K562 (cell line): Measurements from ENCODE around the gene FILIP1L. TPM values are rescaled to one million over a fixed set of nuclear protein-coding genes. Genes with fewer than 3 reads are reported as not detected.

ENCODE experiments used
- ATAC-seq: fragments of 200-7000 bp; cut with Tn5 transposase; 3 replicates; pipeline ENCODE4 v1.9.1; 2020; ENCODE audit warnings: moderate library complexity
- BruUV-seq: library from RNA; stranded (reverse); fragments of 400-500 nt; replicated peaks from 2 replicates; lab custom pipeline; 2021; lab: Mats Ljungman, UMichigan
- CTCF ChIA-PET: fragments of 300-600 bp; formaldehyde crosslinking; extraction: SDS; loops from one replicate; lab custom pipeline; 2021; ENCODE audit warnings: low intra/inter-chr PET ratio; lab: Yijun Ruan, JAX
- POLR2A ChIA-PET: fragments of 300-600, 350-650 bp; sonication (Branson Sonifier 250); formaldehyde crosslinking; extraction: SDS; loops from one replicate; lab custom pipeline; 2021; ENCODE audit warnings: antibody characterized with exemption, inconsistent platforms; lab: Yijun Ruan, JAX
- DNase-seq, 4 experiments: peaks; one replicate each; pipeline versions ENCODE4 v3.0.0 to v3.0.0-alpha.2; 2011 to 2018; ENCODE audit warnings: low spot score in 3 of 4, mixed read lengths in 3 of 4; ENCODE audit errors: extremely low read depth in 1 of 4
- FAIRE-seq: peaks from 2 replicates; lab custom pipeline; 2011; peaks lifted over from hg19 to GRCh38; lab: Jason Lieb, UNC
- H2AFZ ChIP-seq: 2 replicates; pipeline ENCODE4 v1.6.0; 2011; ENCODE audit warnings: low read depth, low read length, control low read depth, inconsistent platforms
- H3K27ac ChIP-seq: fragments of 200-600 bp; 3 replicates; pipeline ENCODE4 v1.8.0; 2011; ENCODE audit warnings: low read depth, mild to moderate bottlenecking, control low read depth, inconsistent platforms, low read length, moderate library complexity, mixed read lengths; ENCODE audit errors: extremely low read depth
- H3K27me3 ChIP-seq, 2 experiments: fragments of 300-600 bp in 1 of 2; 2 replicates in 1 of 2; 3 replicates in 1 of 2; pipeline versions ENCODE4 v1.6.0 to v1.8.0; 2011; ENCODE audit warnings: inconsistent platforms in 2 of 2, low read length in 2 of 2, mild to moderate bottlenecking in 1 of 2, mixed read lengths in 1 of 2, moderate library complexity in 1 of 2; ENCODE audit not compliant: control insufficient read depth in 2 of 2, insufficient read depth in 2 of 2
- H3K36me3 ChIP-seq: fragments of 300-600 bp; 3 replicates; pipeline ENCODE4 v1.8.0; 2011; ENCODE audit warnings: mild to moderate bottlenecking, low read length, inconsistent platforms; ENCODE audit not compliant: control insufficient read depth, insufficient read depth
- H3K4me1 ChIP-seq, 2 experiments: fragments of 200-600 bp in 1 of 2; replicated peaks in 1 of 2; 2 replicates in 1 of 2; 3 replicates in 1 of 2; pipeline versions ENCODE4 v1.5.1 to v1.8.0; 2011; ENCODE audit warnings: inconsistent platforms in 2 of 2, low read length in 2 of 2, mild to moderate bottlenecking in 1 of 2, mixed read lengths in 1 of 2, moderate library complexity in 1 of 2; ENCODE audit not compliant: control insufficient read depth in 2 of 2, insufficient read depth in 2 of 2
- H3K4me2 ChIP-seq: 2 replicates; pipeline ENCODE4 v1.6.1; 2011; ENCODE audit warnings: low read length, control low read depth, inconsistent platforms, mixed read lengths; ENCODE audit not compliant: insufficient read depth
- H3K4me3 ChIP-seq: fragments of 200-600 bp; sonication (generic), shearing (Covaris generic); 2 replicates; pipeline ENCODE4 v1.5.1; 2016; ENCODE audit warnings: control low read depth, inconsistent platforms
- H3K79me2 ChIP-seq: fragments of 200-600 bp; 3 replicates; pipeline ENCODE4 v1.8.0; 2011; ENCODE audit warnings: low read length, inconsistent platforms; ENCODE audit not compliant: control insufficient read depth, insufficient read depth
- H3K9ac ChIP-seq, 2 experiments: 2 replicates each; pipeline versions ENCODE4 v1.6.0 to v1.6.1; 2011; ENCODE audit warnings: low read depth in 2 of 2, low read length in 2 of 2, control low read depth in 1 of 2, inconsistent platforms in 1 of 2, mild to moderate bottlenecking in 1 of 2, mixed read lengths in 1 of 2; ENCODE audit not compliant: insufficient read depth in 1 of 2
- H3K9me1 ChIP-seq: one replicate; pipeline ENCODE4 v1.6.0; 2011; ENCODE audit warnings: inconsistent platforms, mild to moderate bottlenecking, low read length, moderate library complexity; ENCODE audit not compliant: control insufficient read depth, insufficient read depth
- H3K9me3 ChIP-seq: replicated peaks from 2 replicates; pipeline ENCODE4 v1.5.1; 2011; ENCODE audit warnings: low read depth, low read length, inconsistent platforms; ENCODE audit not compliant: control insufficient read depth, insufficient read depth
- H4K20me1 ChIP-seq: replicated peaks from 2 replicates; pipeline ENCODE4 v1.6.1; 2011; ENCODE audit warnings: low read length, inconsistent platforms, mixed read lengths; ENCODE audit not compliant: control insufficient read depth, insufficient read depth
- BCOR ChIP-seq: fragments of 450-650 bp; IDR thresholded peaks from 2 replicates; pipeline ENCODE4 v1.6.1; 2016
- DACH1 ChIP-seq: fragments of 450-650 bp; IDR thresholded peaks from 2 replicates; pipeline ENCODE4 v1.6.1; 2018; ENCODE audit not compliant: partially characterized antibody
- IFI16 ChIP-seq: fragments of 250-450 bp; sonication (Bioruptor Pico); IDR thresholded peaks from 2 replicates; pipeline ENCODE4 v2.1.2; 2022; ENCODE audit warnings: mild to moderate bottlenecking, inconsistent platforms
- KAT7 ChIP-seq: sonication (generic); formaldehyde crosslinking; IDR thresholded peaks from 2 replicates; pipeline ENCODE4 v1.8.0; 2022; ENCODE audit warnings: missing genetic modification reagents, mild to moderate bottlenecking, borderline replicate concordance
- MAFG ChIP-seq: fragments of 450-650 bp; conservative IDR thresholded peaks from 2 replicates; pipeline ENCODE4 v1.6.1; 2016; ENCODE audit warnings: missing genetic modification characterization, missing compliant biosample characterization
- MEIS2 ChIP-seq: fragments of 450-650 bp; IDR thresholded peaks from 2 replicates; pipeline ENCODE4 v1.6.1; 2014; ENCODE audit warnings: mild to moderate bottlenecking; ENCODE audit not compliant: partially characterized antibody
- NELFE ChIP-seq: IDR thresholded peaks from 2 replicates; pipeline ENCODE4 v1.6.1; 2011; ENCODE audit warnings: mild to moderate bottlenecking; ENCODE audit not compliant: insufficient read depth, insufficient read length
- NFE2 ChIP-seq: IDR thresholded peaks from 2 replicates; pipeline ENCODE4 v1.6.1; 2014; ENCODE audit warnings: antibody characterized with exemption, low read depth
- PBX2 ChIP-seq, 2 experiments: IDR thresholded peaks in 1 of 2; conservative IDR thresholded peaks in 1 of 2; 2 replicates each; pipeline ENCODE4 v1.6.1; 2016; ENCODE audit warnings: low read depth in 2 of 2, mild to moderate bottlenecking in 1 of 2, missing compliant biosample characterization in 1 of 2, missing genetic modification characterization in 1 of 2, moderate library complexity in 1 of 2
- PPARD ChIP-seq: fragments of 250-450 bp; sonication (Bioruptor Pico); IDR thresholded peaks from 2 replicates; pipeline ENCODE4 v1.8.0; 2022; ENCODE audit warnings: inconsistent platforms, mild to moderate bottlenecking, moderate library complexity
- VEZF1 ChIP-seq: fragments of 200-800 bp; sonication (Bioruptor generic); IDR thresholded peaks from 2 replicates; pipeline ENCODE4 v1.6.1; 2017; ENCODE audit warnings: missing genetic modification characterization, missing compliant biosample characterization
- ZC3H8 ChIP-seq: fragments of 450-650 bp; IDR thresholded peaks from 2 replicates; pipeline ENCODE4 v1.6.1; 2017
- ZNF212 ChIP-seq: fragments of 450-650 bp; formaldehyde crosslinking; IDR thresholded peaks from 2 replicates; pipeline ENCODE4 v1.4.0; 2020; ENCODE audit warnings: mild to moderate bottlenecking
- WGBS: fragments of 100-300 bp; shearing (Covaris generic); methylation state at CpG from one replicate; pipeline ENCODE4 v1.1.6; 2016; ENCODE audit warnings: low coverage, mixed read lengths; ENCODE audit not compliant: insufficient coverage; ENCODE audit errors: missing lambda C conversion rate; 5-methylcytosine and 5-hydroxymethylcytosine counted together
- in situ Hi-C: fragments of 300-500 bp; cut with MboI; formaldehyde crosslinking; loops from 4 replicates; pipeline ENCODE4 v1.15.0; 2018; ENCODE audit warnings: inconsistent platforms, mixed read lengths
- intact Hi-C: fragments of 100-400 bp; cut with micrococcal nuclease; formaldehyde crosslinking; loops from 2 replicates; pipeline ENCODE4 v1.14.2; 2022
- polyA plus RNA-seq, 8 experiments: library from polyadenylated mRNA; depleted of rRNA in 4 of 8; stranded (reverse) in 5 of 8; unstranded in 3 of 8; fragments of >200 nt; fragmentation: Nextera tagmentation in 2 of 8; fragmentation: Illumina TruSeq in 1 of 8; extraction: Ambion mirVana in 2 of 8; extraction: Trizol in 1 of 8; gene quantifications; 2 replicates each; pipeline versions ENCODE4 v1.2.1 to v1.2.3, GENCODE V29; 2011 to 2014; ENCODE audit warnings: inconsistent platforms in 1 of 8, missing spikeins in 1 of 8
- total RNA-seq, 7 experiments: library from RNA; depleted of rRNA in 6 of 7; stranded (reverse); fragments of >200 nt in 6 of 7; fragmentation: Illumina TruSeq in 2 of 7; extraction: Trizol in 2 of 7; gene quantifications; 2 replicates each; pipeline versions ENCODE4 v1.2.1 to v1.2.3, GENCODE V29; 2011 to 2021; ENCODE audit warnings: low replicate concordance in 1 of 7
- TF ChIP-seq, protein P1 (sequence below): sonication (generic); formaldehyde crosslinking; IDR thresholded peaks from 2 replicates; pipeline ENCODE4 v1.8.0; 2022; ENCODE audit warnings: mild to moderate bottlenecking, low read depth, missing genetic modification reagents
- TF ChIP-seq, protein P2 (sequence below): fragments of 250-450 bp; sonication (Bioruptor Pico); IDR thresholded peaks from 2 replicates; pipeline ENCODE4 v1.4.0; 2020; ENCODE audit warnings: mild to moderate bottlenecking

Gene FILIP1L
- total and polyA plus RNA-seq, 9 of the 15 experiments (the other 6 are each of a cell fraction or from before 2014, with no cell fraction given), result 0.50 to 2.1 (median 1.1) TPM

DNA sequence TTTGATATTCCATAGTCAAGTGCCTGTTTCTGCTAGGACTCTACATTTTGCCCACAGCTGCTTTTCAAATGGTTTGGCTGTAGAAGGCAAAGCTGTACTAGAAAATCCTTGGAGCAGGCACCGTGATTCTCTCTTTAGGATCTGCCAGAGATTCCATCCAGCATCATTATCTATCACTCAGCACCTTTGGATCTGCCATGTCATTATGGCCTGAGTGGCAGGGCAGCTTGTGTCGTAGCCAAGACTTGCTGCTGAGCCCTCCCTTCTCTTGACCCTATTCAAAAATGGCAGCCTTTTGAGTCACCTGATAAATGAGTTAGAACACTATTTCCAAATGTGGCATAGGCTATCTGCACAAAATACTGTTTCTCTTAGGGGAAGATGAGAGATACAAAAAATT, 304.7 kb downstream of the FILIP1L start:
- no peak overlapping the region for H2AFZ ChIP-seq
- in situ Hi-C loops, result no loop called here
- no peak for ATAC-seq
- no peaks in the 10 kb centered on the region for H3K9me1 ChIP-seq
- FAIRE-seq, result no peak
- peaks cover 0 to 2% of the 10 kb centered on the region in 2 experiments; a peak in 1 of 5 replicates for H3K4me1 ChIP-seq
- intact Hi-C loops, result loop anchor here (5.0 kb wide), 1 partner anchor 162 kb away; no protein-coding TSS in a partner anchor
- ChIA-PET POLR2A (no interaction called here), CTCF (no interaction called here)
- no peak overlapping the region for H3K4me3 ChIP-seq
- no peak for DNase-seq
- BruUV-seq, result no TSS peak
- H3K27me3 ChIP-seq, result no peaks in the 10 kb centered on the region
- 6% methylated on average over 2 of the region's 2 CpGs for WGBS
- no peak overlapping the region for H3K27ac ChIP-seq
- no peaks in the 10 kb centered on the region for H3K79me2 ChIP-seq
- H3K9ac ChIP-seq, result no peak overlapping the region
- H3K4me2 ChIP-seq, result no peak overlapping the region
- H3K36me3 ChIP-seq, result no peaks in the 10 kb centered on the region
- H3K9me3 ChIP-seq, result peaks cover 4% of the 10 kb centered on the region; the same call in 1 of the 2 replicates
- 0 out of 2 replicates have a peak, but pooled peaks cover 7% of the 10 kb centered on the region for H4K20me1 ChIP-seq
- TF ChIP-seq IFI16 (no peak), BCOR (no peak), ZC3H8 (no peak), VEZF1 (peak; percentile 20; the same call in 1 of the 2 replicates), MEIS2 (peak; percentile 77), ZNF212 (CRISPR knock-in tag) (no peak), MAFG (tag) (peak; percentile 39; the same call in 1 of the 2 replicates), NELFE (no peak), PPARD (CRISPR knock-in tag) (no peak), PBX2 (CRISPR knock-in tag; IDR thresholded peaks at IDR 0.05; ENCODE audit: low read depth) (no peak), PBX2 (tag; conservative IDR thresholded peaks at IDR 0.05; ENCODE audit: low read depth) (peak; percentile 81), KAT7 (CRISPR knock-in tag) (no peak), DACH1 (no peak), NFE2 (peak; percentile 39; the same call in 1 of the 2 replicates)
- TF ChIP-seq, protein P1, sequence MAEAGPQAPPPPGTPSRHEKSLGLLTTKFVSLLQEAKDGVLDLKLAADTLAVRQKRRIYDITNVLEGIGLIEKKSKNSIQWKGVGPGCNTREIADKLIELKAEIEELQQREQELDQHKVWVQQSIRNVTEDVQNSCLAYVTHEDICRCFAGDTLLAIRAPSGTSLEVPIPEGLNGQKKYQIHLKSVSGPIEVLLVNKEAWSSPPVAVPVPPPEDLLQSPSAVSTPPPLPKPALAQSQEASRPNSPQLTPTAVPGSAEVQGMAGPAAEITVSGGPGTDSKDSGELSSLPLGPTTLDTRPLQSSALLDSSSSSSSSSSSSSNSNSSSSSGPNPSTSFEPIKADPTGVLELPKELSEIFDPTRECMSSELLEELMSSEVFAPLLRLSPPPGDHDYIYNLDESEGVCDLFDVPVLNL, result no peak
- TF ChIP-seq, protein P2, sequence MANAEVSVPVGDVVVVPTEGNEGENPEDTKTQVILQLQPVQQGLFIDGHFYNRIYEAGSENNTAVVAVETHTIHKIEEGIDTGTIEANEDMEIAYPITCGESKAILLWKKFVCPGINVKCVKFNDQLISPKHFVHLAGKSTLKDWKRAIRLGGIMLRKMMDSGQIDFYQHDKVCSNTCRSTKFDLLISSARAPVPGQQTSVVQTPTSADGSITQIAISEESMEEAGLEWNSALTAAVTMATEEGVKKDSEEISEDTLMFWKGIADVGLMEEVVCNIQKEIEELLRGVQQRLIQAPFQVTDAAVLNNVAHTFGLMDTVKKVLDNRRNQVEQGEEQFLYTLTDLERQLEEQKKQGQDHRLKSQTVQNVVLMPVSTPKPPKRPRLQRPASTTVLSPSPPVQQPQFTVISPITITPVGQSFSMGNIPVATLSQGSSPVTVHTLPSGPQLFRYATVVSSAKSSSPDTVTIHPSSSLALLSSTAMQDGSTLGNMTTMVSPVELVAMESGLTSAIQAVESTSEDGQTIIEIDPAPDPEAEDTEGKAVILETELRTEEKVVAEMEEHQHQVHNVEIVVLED (CRISPR knock-in tag), result no peak
